H9 (cell line): ENCODE measurements around the gene SLC35A2. TPM values are rescaled to one million over a fixed set of nuclear protein-coding genes. Genes with fewer than 3 reads are reported as not detected.
A peak's percentile ranks its signal among the peaks of the same experiment; 100 is the strongest.

Experiments used
- DNase-seq: peaks from one replicate; pipeline ENCODE4 v3.0.0-alpha.2; 2017
- H2AFZ ChIP-seq: one replicate; pipeline ENCODE4 v1.6.1; 2013; ENCODE audit warnings: mild to moderate bottlenecking, low read length, control low read depth, moderate library complexity
- H2AK5ac ChIP-seq: 2 replicates; pipeline ENCODE4 v1.6.1; 2013; ENCODE audit warnings: low read length, control low read depth, mixed read lengths; ENCODE audit not compliant: insufficient read length
- H2BK120ac ChIP-seq: one replicate; pipeline ENCODE4 v1.6.1; 2013; ENCODE audit warnings: low read depth, mild to moderate bottlenecking, low read length, control low read depth, inconsistent platforms; ENCODE audit not compliant: poor library complexity, severe bottlenecking
- H2BK12ac ChIP-seq: 2 replicates; pipeline ENCODE4 v1.6.1; 2013; ENCODE audit warnings: low read length, control low read depth, mixed read lengths, low read depth; ENCODE audit not compliant: insufficient read length
- H2BK15ac ChIP-seq: 2 replicates; pipeline ENCODE4 v1.6.1; 2013; ENCODE audit warnings: low read depth, low read length, control low read depth
- H2BK20ac ChIP-seq: one replicate; pipeline ENCODE4 v1.6.1; 2013; ENCODE audit warnings: low read depth, mild to moderate bottlenecking, low read length, control low read depth, inconsistent platforms; ENCODE audit not compliant: poor library complexity, severe bottlenecking
- H2BK5ac ChIP-seq: 2 replicates; pipeline ENCODE4 v1.6.1; 2013; ENCODE audit warnings: low read length, control low read depth, mixed read lengths; ENCODE audit not compliant: insufficient read length
- H3K14ac ChIP-seq: 2 replicates; pipeline ENCODE4 v1.6.1; 2013; ENCODE audit warnings: low read length, control low read depth; ENCODE audit not compliant: insufficient read depth
- H3K18ac ChIP-seq: 2 replicates; pipeline ENCODE4 v1.6.1; 2013; ENCODE audit warnings: low read depth, mild to moderate bottlenecking, mixed read lengths, low read length, control low read depth; ENCODE audit not compliant: insufficient read length
- H3K23ac ChIP-seq: 2 replicates; pipeline ENCODE4 v1.6.1; 2013; ENCODE audit warnings: low read length, control low read depth, mixed read lengths, low read depth; ENCODE audit not compliant: insufficient read length
- H3K23me2 ChIP-seq: 2 replicates; pipeline ENCODE4 v1.6.1; 2013; ENCODE audit warnings: low read depth, mild to moderate bottlenecking, mixed read lengths, low read length, control low read depth; ENCODE audit not compliant: insufficient read length, poor library complexity, severe bottlenecking
- H3K27ac ChIP-seq: 2 replicates; pipeline ENCODE4 v1.5.1; 2013; ENCODE audit warnings: low read length, control low read depth, mixed read lengths, low read depth; ENCODE audit not compliant: insufficient read length
- H3K27me3 ChIP-seq: 2 replicates; pipeline ENCODE4 v1.6.1; 2013; ENCODE audit warnings: low read length, control low read depth, inconsistent platforms; ENCODE audit not compliant: insufficient read depth
- H3K4ac ChIP-seq: 2 replicates; pipeline ENCODE4 v1.6.1; 2013; ENCODE audit warnings: low read depth, mild to moderate bottlenecking, control low read depth, inconsistent platforms, low read length, moderate library complexity
- H3K4me1 ChIP-seq: 2 replicates; pipeline ENCODE4 v1.6.1; 2013; ENCODE audit warnings: low read length, control low read depth, inconsistent platforms; ENCODE audit not compliant: insufficient read depth
- H3K4me2 ChIP-seq: 2 replicates; pipeline ENCODE4 v1.6.1; 2013; ENCODE audit warnings: low read length, control low read depth, mixed read lengths; ENCODE audit not compliant: insufficient read length, insufficient read depth
- H3K56ac ChIP-seq: 2 replicates; pipeline ENCODE4 v1.6.1; 2013; ENCODE audit warnings: low read depth, mild to moderate bottlenecking, mixed read lengths, low read length, control low read depth; ENCODE audit not compliant: insufficient read length
- H3K79me1 ChIP-seq: 2 replicates; pipeline ENCODE4 v1.6.1; 2013; ENCODE audit warnings: low read depth, mild to moderate bottlenecking, moderate library complexity, low read length, control low read depth, inconsistent platforms; ENCODE audit not compliant: insufficient read depth, poor library complexity, severe bottlenecking
- H3K79me2 ChIP-seq: 2 replicates; pipeline ENCODE4 v1.6.1; 2013; ENCODE audit warnings: low read length, control low read depth, inconsistent platforms; ENCODE audit not compliant: insufficient read depth
- H3K9ac ChIP-seq: 2 replicates; pipeline ENCODE4 v1.6.1; 2013; ENCODE audit warnings: low read length, control low read depth, mixed read lengths; ENCODE audit not compliant: insufficient read length; ENCODE audit errors: extremely low read depth
- H3K9me3 ChIP-seq: one replicate; pipeline ENCODE4 v1.6.1; 2013; ENCODE audit warnings: low read depth, low read length, inconsistent platforms; ENCODE audit not compliant: control insufficient read depth
- H3T11ph ChIP-seq: one replicate; pipeline ENCODE4 v1.6.1; 2013; ENCODE audit warnings: mild to moderate bottlenecking, low read length, control low read depth, inconsistent platforms
- H4K20me1 ChIP-seq: one replicate; pipeline ENCODE4 v1.6.1; 2013; ENCODE audit not compliant: control insufficient read depth, insufficient read length, insufficient read depth
- H4K5ac ChIP-seq: 2 replicates; pipeline ENCODE4 v1.6.1; 2013; ENCODE audit warnings: low read depth, mild to moderate bottlenecking, mixed read lengths, low read length, control low read depth; ENCODE audit not compliant: insufficient read length
- H4K8ac ChIP-seq: replicated peaks from 2 replicates; pipeline ENCODE4 v1.6.1; 2013; ENCODE audit warnings: low read length, control low read depth, mixed read lengths, low read depth; ENCODE audit not compliant: insufficient read length
- H4K91ac ChIP-seq: 2 replicates; pipeline ENCODE4 v1.6.1; 2013; ENCODE audit warnings: low read depth, mild to moderate bottlenecking, moderate library complexity, mixed read lengths, low read length, control low read depth; ENCODE audit not compliant: insufficient read length
- H3K27ac Mint-ChIP-seq, 3 experiments: 2 replicates in 2 of 3; 3 replicates in 1 of 3; pipeline ENCODE4 v1.8.0; 2020 to 2021; ENCODE audit warnings: mixed read lengths in 3 of 3, mild to moderate bottlenecking in 1 of 3, moderate library complexity in 1 of 3
- H3K27me3 Mint-ChIP-seq: 2 replicates; pipeline ENCODE4 v1.8.0; 2021; ENCODE audit warnings: low read depth, mild to moderate bottlenecking, moderate library complexity, mixed read lengths
- H3K36me3 Mint-ChIP-seq, 3 experiments: 2 replicates in 2 of 3; 3 replicates in 1 of 3; pipeline ENCODE4 v1.8.0; 2020 to 2021; ENCODE audit warnings: low read depth in 3 of 3, mixed read lengths in 3 of 3; ENCODE audit not compliant: insufficient read depth in 1 of 3
- H3K4me1 Mint-ChIP-seq, 2 experiments: 2 replicates each; pipeline ENCODE4 v1.8.0; 2020; ENCODE audit warnings: mixed read lengths in 2 of 2
- H3K4me3 Mint-ChIP-seq, 2 experiments: 2 replicates in 1 of 2; 3 replicates in 1 of 2; pipeline ENCODE4 v1.8.0; 2020 to 2021; ENCODE audit warnings: mild to moderate bottlenecking in 2 of 2, mixed read lengths in 2 of 2, moderate library complexity in 1 of 2
- H3K9me3 Mint-ChIP-seq, 2 experiments: 2 replicates in 1 of 2; 3 replicates in 1 of 2; pipeline ENCODE4 v1.8.0; 2020; ENCODE audit warnings: mild to moderate bottlenecking in 2 of 2, mixed read lengths in 2 of 2, moderate library complexity in 1 of 2
- CTCF ChIP-seq: fragments of 200-600 bp; sonication (generic); conservative IDR thresholded peaks from 3 replicates; pipeline ENCODE4 v1.8.0; 2021; ENCODE audit warnings: antibody characterized with exemption, mild to moderate bottlenecking
- WGBS: extraction: QIAGEN DNeasy Blood & Tissue Kit; methylation state at CpG from one replicate; pipeline ENCODE4 v1.1.7; 2013; ENCODE audit warnings: missing lambda C conversion rate, low lambda C conversion rate, mixed read lengths; ENCODE audit not compliant: insufficient read length; ENCODE audit errors: extremely low coverage; 5-methylcytosine and 5-hydroxymethylcytosine counted together
- total RNA-seq: library from RNA; stranded (reverse); gene quantifications from 2 replicates; pipeline ENCODE4 v1.2.1, GENCODE V29; 2021

Gene SLC35A2
- total RNA-seq, 1 experiment from 2014 or later: 32.9 TPM

GRCh38 chrX:48892896-48893295 is 18.6 kb downstream of the SLC35A2 start:
- no peaks in the 10 kb centered on the region; the same call in 1 of the 2 replicates for H3K4me1 ChIP-seq
- H3K79me1 ChIP-seq: peaks cover 3% of the 10 kb centered on the region
- no peak overlapping the region for H2BK12ac ChIP-seq
- no peak overlapping the region for H3K23ac ChIP-seq
- H2BK120ac ChIP-seq: no peak overlapping the region
- Mint-ChIP-seq H3K4me1 (peaks cover 10 to 18% of the 10 kb centered on the region in 2 experiments), H3K9me3 (peaks cover 68 to 71% of the 10 kb centered on the region in 2 experiments), H3K27me3 (peaks cover 8% of the 10 kb centered on the region), H3K36me3 (peaks cover 23 to 30% (median 26%) of the 10 kb centered on the region in 3 experiments), H3K4me3 (peak overlapping the region in 1 of 2 experiments; percentile 76; a peak in 3 of 5 replicates), H3K27ac (no peak overlapping the region)
- H2AK5ac ChIP-seq: no peak overlapping the region
- no peaks in the 10 kb centered on the region for H3K27me3 ChIP-seq
- peaks cover 9% of the 10 kb centered on the region for H3K23me2 ChIP-seq
- no peak overlapping the region for H3K14ac ChIP-seq
- no CpG with 5 or more reads among the region's 4 CpGs for WGBS
- H4K5ac ChIP-seq: no peak overlapping the region
- no peak overlapping the region for H2BK20ac ChIP-seq
- no peaks in the 10 kb centered on the region for H4K20me1 ChIP-seq
- H4K91ac ChIP-seq: no peak overlapping the region
- no peak overlapping the region for H3K4ac ChIP-seq
- no peaks in the 10 kb centered on the region; the same call in 1 of the 2 replicates for H3K79me2 ChIP-seq
- no peak overlapping the region for H3K56ac ChIP-seq
- H2AFZ ChIP-seq: no peak overlapping the region
- no peak overlapping the region for H3K4me2 ChIP-seq
- H3K18ac ChIP-seq: no peak overlapping the region
- H4K8ac ChIP-seq: no peak overlapping the region
- H2BK15ac ChIP-seq: no peak overlapping the region
- no peak overlapping the region for H3T11ph ChIP-seq
- no peak overlapping the region for H3K27ac ChIP-seq
- no peak for DNase-seq
- TF ChIP-seq CTCF: no peak
- no peaks in the 10 kb centered on the region for H3K9me3 ChIP-seq
- H2BK5ac ChIP-seq: no peak overlapping the region
- H3K9ac ChIP-seq: no peak overlapping the region
